AG09309 (cell line): Measurements from ENCODE around the gene FXYD7.
"Not testable (repeated sequence)": the region's sequence is repeated elsewhere in the genome, so short reads cannot be mapped to it uniquely, and the experiment has no call there.

ENCODE experiments used
- DNase-seq: peaks from one replicate; pipeline ENCODE4 v3.0.0-alpha.2; 2010; ENCODE audit warnings: low read depth
- H3K4me3 ChIP-seq: 2 replicates; pipeline ENCODE4 v1.5.1; 2011; ENCODE audit warnings: mild to moderate bottlenecking, low read depth, low read length, moderate library complexity; ENCODE audit not compliant: control insufficient read depth
- TF ChIP-seq, protein P1 (sequence below): IDR thresholded peaks from 2 replicates; pipeline ENCODE4 v1.5.1; 2011; ENCODE audit warnings: mild to moderate bottlenecking, low read depth, low read length, inconsistent platforms; ENCODE audit not compliant: insufficient read depth, control insufficient read depth; ENCODE audit errors: missing control alignments

The FXYD7 gene

DNA sequence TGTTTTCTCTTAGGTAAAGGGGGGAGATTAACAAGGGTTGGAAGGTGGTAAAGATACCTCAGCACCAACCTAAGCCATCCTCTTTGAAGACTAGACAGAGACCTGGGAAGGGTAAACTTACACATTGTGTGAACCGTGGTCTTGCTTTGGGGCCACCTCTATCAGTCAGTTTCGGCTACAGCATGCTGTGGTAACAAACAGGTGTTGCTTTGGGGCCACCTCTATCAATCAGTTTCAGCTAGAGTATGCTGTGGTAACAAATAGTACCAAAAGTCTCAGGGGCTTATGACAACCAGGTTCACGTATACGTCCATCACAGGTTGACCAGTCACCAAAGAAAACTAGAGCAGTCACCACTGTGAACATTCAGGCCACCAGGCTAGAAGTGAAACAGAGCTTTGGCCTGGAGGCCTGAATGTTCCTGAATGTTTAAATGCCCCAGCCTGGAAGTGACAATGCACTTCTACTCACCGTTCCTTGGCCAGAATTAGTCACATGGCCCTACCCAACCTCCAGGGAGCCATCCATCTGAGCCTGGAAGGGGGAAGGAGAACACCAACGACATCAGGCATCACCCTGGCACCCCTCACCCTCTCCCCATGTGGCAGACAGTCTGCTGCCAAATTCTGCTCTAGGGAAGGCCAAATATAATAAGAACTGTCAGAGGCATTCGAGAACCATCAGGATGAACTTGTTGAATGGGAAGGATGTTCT, 3.8 kb downstream of the FXYD7 start:
- no peak overlapping the region for H3K4me3 ChIP-seq
- TF ChIP-seq, protein P1, sequence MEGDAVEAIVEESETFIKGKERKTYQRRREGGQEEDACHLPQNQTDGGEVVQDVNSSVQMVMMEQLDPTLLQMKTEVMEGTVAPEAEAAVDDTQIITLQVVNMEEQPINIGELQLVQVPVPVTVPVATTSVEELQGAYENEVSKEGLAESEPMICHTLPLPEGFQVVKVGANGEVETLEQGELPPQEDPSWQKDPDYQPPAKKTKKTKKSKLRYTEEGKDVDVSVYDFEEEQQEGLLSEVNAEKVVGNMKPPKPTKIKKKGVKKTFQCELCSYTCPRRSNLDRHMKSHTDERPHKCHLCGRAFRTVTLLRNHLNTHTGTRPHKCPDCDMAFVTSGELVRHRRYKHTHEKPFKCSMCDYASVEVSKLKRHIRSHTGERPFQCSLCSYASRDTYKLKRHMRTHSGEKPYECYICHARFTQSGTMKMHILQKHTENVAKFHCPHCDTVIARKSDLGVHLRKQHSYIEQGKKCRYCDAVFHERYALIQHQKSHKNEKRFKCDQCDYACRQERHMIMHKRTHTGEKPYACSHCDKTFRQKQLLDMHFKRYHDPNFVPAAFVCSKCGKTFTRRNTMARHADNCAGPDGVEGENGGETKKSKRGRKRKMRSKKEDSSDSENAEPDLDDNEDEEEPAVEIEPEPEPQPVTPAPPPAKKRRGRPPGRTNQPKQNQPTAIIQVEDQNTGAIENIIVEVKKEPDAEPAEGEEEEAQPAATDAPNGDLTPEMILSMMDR: no peak
- no peak for DNase-seq

DNA sequence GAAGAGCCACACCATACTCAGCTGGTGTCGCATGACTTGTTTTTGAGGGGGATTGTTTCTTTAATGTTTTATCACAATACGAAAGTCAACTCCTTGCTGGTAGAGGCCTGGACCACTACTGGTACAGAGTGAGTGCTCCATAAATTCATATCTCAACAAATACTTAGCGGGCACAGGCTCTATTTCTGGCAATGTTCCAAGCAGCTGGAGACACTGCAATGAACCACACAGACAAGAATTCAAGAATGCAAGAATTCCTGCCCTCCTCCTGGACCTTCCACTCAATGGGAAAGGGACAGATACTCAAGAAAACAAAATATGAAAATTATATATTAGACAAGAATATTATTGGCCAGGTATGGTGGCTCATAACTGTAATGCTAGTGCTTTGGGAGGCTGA, 6.4 kb downstream of the FXYD7 start:
- DNase-seq: no peak
- TF ChIP-seq, protein P1: no peak
- H3K4me3 ChIP-seq: no peak overlapping the region

DNA sequence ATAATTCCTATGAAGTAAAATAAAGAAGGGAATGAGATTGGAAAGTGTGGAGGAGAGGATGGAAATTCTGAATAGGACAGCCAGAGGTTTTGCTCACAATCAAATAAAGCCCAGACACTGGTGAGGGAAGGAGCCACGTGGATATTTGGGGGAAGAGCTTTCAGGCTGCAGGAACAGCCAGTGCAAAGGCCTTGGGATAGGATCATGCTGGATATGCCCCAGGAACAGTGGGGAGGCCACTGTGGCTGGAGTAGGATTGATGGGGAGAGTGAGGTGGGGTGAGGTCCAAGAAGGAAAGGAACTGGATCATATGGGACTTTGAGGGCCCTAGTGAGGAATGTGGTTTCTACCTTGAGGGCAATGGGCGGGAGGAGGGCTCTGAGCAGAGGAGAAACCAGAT, 7.4 kb downstream of the FXYD7 start:
- H3K4me3 ChIP-seq: no peak overlapping the region
- DNase-seq: no peak
- TF ChIP-seq, protein P1: no peak

DNA sequence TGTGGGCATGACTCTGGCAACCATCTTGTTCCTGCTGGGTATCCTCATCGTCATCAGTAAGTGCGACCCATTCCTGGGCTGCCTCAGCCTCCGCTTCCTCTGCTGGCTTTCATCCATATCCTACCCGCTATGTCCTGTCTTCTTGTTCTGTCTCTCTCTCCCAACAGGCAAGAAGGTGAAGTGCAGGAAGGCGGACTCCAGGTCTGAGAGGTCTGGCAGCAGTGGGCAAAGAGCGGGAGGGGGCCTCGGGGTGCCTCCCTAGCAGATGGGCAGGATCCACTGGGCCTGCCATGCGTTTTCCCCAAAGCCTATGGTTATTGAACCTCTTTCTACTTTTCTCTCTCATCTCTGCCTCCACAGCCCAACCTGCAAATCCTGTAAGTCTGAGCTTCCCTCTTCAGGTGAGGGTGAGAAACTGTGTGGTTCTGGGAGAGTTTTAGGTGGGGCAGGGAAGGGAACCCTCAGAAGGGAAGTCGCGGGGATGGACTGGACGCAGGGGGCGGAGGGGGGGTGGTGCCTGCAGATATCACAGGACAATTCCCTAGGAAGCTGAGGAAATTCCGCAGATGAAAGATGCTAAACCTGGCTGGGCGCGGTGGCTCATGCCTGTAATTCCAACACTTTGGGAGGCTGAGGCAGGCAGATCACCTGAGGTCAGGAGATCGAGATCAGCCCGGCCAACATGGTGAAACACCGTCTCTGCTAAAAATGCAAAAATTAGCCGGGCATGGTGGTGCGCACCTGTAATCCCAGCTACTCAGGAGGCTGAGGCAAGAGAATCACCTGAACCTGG, 8.4 kb downstream of the FXYD7 start:
- H3K4me3 ChIP-seq: no peak overlapping the region
- TF ChIP-seq, protein P1: no peak
- DNase-seq: no peak

DNA sequence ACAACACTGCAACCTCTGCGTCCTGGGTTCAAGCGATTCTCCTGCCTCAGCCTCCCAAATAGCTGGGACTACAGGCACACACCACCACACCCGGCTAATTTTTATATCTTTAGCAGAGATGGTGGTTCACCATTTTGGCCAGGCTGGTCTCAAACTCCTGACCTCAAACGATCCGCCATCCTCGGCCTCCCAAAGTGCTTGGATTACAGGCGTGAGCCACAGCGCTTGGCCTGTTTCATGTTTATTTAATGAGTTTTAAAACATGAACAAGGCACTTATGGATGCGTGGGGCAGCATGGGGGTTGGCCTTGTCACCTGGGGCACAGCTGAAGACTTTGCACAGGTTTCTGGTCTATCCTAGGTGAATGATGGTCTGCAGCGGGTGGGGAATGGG, 10.1 kb downstream of the FXYD7 start:
- H3K4me3 ChIP-seq, DNase-seq: not testable (repeated sequence)

DNA sequence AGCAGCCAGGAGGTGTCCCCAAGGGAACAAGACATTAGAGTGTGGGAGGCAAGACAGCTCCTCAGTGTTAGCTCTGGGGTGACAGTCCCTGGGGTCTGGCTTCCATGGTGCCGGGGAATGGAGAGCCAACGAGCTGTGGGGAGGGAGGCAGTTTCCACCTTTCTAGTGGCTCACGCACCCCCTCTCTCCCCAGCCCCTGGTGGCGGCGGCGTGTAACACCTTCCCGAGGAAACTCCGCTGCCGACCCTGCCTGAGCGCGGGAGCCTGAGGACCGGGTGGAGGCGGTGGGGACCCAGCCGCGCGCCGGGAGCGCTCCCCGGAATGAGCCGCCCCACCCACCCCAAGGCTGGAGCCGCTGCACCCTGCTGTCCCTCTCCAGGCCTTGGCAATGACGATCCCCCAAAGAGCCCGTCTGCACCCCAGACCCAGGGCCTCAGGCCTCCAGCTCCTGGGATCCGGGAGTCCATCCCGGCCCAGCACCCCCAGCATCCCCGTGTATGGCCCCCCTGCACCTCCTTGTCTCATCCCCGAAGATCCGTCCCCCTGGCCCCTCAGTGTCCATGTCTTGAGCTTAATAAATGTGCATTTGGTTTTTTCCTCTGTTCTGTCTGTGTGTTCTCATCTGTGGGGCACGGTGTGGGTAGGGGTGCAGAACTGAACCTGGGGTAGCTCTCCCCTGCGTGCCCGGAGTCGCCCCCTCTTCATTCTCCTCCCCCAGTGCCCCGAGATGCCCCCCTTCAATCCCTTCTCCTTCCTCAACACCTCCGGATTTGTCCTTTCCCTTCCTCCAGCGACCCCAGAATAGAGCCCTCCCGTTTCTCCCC, 10.9 kb downstream of the FXYD7 start:
- peak overlapping the region; percentile 100 for H3K4me3 ChIP-seq
- TF ChIP-seq, protein P1: peak; percentile 69
- DNase-seq: no peak
